Pulmonary artery endothelial cell (primary cell): ENCODE results near the gene SPATA17. TPM values are rescaled to one million over a fixed set of nuclear protein-coding genes. Genes with fewer than 3 reads are reported as not detected.

Experiments used
- DNase-seq: peaks from one replicate; pipeline ENCODE4 v3.0.0-alpha.2; 2011; ENCODE audit warnings: low read depth, low spot score
- total RNA-seq: library from RNA; depleted of rRNA; stranded (reverse); fragments of >200 nt; gene quantifications from 2 replicates; pipeline ENCODE4 v1.2.3, GENCODE V29; 2014

SPATA17 gene
- total RNA-seq, 1 donor from 2014 or later, result 0.07 TPM

DNA sequence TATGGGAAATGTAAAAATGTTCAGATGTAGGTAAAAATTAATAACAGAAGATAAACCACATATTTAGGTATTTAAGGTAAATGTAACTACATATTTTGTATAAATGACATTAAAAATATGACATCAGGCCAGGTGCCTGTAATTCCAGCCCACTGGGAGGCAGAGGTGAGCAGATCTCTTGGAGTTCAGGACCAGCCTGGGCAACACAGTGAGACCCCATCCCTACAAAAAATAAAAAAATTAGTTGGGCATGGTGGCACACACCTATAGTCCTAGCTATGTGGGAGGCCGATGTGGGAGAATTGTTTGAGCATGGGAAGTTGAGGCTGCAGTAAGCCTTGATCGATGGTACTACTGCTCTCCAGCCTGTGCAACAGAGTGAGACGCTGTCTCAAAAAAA is 216.5 kb downstream of the SPATA17 start:
- no peak for DNase-seq

GRCh38 chr1:217856342-217857034 is 225.3 kb downstream of the SPATA17 start:
- DNase-seq, result no peak

- DNase-seq, result no peak
Measured at GRCh38 chr1:217857061-217857460, 225.9 kb downstream of the SPATA17 start.

DNA sequence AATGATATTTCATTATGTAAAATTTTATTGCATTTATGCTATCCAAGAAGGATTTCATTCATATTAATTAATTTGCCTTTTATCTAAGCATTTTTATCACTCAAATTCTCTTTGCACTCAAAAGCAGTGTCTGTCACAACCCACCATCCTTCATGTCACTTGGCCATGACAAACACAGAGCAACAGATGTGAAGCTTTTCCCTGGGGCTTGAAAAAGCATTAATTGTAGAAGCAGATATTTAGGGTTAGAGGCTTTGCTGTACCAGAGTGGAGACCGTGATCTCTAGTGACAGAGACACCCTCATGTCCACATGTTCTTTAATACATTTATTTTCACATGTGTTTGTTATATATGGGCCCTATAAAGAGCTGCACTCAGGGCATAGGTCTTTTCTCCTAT is 230.5 kb downstream of the SPATA17 start:
- DNase-seq, result no peak

- no peak for DNase-seq
Measured at GRCh38 chr1:217867446-217867995, 236.4 kb downstream of the SPATA17 start.

DNA sequence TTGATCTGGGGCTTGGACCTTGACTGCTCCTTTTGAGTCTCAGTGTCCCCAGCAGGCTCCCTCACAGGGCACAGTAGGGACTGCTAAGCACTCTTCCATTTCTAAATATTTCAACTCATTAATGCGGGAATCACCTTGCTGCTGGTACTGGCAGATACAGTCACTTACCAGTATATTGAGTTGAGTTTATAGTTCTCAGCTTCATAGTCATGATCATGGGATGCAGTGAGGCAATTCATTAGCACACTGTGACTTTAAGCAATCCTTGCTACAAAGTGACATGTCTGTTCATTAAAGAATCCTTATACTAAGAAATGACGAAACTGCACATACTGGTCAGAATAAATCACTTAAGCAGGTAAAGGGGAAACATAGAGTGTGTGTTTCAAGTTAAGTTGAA is 240.8 kb downstream of the SPATA17 start:
- no peak for DNase-seq

GRCh38 chr1:217875229-217875628 is 244.1 kb downstream of the SPATA17 start:
- no peak for DNase-seq

- no peak for DNase-seq
Measured at GRCh38 chr1:217876401-217876800, 245.3 kb downstream of the SPATA17 start.

DNA sequence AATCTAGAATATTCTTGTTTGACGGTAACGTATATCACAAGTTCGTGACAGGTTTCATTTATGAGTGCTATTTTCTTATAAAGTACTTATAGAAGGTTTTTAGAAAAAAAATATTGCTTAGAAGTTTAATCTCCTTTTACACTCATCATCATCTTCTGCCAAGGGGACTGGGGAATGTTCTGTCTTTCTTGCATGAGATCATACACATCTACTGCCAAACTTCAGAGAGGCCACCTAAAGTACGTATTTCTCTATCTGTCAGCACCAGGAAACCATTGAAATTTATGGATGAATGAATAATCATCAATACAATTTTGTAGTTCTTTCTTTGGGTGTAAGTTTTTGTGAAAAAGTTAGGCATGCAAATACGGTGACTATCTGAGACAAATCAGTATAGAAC is 245.8 kb downstream of the SPATA17 start:
- DNase-seq, result no peak

DNA sequence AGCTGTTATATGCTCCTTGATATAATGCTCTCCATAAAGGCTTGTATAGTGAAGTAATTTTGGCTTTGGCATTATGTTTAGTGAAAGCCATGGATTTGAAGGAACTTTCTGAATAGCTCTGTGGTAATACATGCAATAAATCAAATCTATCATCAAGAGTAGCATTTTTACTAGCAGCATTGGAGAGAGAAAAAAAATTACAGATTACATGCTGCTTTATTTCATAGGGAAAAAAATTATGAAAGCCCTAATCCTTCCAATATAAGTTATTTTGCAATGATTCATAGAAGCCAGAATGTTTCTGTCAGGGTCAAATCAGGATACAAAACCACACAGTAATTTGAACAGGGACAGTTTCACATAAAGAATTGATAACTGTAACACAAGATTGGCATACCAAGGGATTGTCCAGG is 250.0 kb downstream of the SPATA17 start:
- no peak for DNase-seq

- DNase-seq, result no peak
Measured at GRCh38 chr1:217881607-217882332, 250.6 kb downstream of the SPATA17 start.

DNA sequence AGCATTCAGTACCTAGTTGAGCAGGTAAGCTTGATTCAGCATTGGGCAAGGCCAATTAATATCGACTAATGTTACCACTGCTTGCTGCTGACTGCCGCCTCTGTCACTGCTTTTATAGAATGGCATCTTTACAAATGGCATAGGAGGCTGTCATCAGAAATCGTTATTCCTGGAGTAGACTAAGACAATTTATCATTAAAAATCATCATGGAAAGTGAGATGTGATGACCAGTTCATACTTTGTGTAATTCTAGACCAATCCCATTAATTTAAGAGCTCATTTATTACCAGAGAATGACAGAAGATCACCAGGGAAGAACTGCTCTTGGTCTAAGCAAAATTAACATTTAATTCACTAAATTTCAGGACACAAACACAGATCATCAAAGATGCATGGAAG is 254.0 kb downstream of the SPATA17 start:
- no peak for DNase-seq

DNA sequence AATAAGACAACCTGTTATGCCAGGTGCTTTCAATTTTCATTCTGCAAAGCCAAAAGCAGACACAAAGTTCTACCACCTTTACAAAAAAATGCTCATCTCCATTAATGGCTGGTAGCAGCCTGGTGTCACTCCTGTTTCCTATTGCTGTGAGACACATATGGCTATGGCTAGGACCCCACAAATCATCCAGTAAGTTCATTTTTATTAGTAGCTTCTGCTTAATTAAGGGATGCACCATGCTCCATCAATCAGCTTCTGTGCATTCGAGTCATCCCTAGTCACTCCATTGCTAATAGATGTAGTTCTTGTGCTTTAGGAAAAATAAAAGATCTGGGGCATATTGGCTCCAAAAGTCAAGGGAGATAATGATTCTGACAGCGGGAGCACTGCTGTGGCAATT is 257.2 kb downstream of the SPATA17 start:
- no peak for DNase-seq

DNA sequence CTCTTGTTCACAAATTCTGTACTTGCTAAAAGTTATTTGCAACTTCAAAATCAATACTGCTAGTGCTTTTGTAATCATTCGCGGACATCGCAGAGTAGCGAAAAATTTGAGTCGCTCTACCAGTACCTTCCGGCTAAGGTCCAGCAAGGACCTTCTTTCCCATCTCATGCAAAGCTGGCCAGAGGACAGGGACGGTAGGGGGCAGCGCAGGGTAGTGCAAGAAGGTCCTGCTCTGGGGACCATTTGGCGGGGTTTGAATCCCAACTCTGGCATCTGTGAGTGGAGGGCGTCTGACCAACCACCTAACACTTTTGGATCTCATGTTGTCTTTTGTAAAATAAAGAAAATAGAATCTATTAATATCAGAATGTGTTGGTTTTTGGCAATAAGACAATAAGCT is 258.3 kb downstream of the SPATA17 start:
- no peak for DNase-seq

DNA sequence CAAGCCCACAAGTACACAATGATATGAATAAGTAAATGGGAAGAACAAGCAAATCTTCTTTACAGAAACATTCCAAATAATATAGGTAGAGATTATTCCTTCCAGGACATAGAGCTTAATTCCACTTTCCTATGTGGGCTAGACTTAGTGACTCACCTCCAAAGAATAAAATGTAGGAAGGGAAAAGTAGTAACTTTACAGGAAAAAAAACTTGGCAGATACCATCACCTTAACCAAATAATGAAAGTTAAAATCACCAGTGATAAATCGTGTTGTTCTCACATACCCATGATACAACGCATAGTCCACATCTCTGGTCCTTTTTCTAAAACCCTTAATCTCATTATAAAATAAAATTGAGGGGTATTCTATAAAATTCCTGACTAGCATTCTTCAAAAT is 260.8 kb downstream of the SPATA17 start:
- no peak for DNase-seq

DNA sequence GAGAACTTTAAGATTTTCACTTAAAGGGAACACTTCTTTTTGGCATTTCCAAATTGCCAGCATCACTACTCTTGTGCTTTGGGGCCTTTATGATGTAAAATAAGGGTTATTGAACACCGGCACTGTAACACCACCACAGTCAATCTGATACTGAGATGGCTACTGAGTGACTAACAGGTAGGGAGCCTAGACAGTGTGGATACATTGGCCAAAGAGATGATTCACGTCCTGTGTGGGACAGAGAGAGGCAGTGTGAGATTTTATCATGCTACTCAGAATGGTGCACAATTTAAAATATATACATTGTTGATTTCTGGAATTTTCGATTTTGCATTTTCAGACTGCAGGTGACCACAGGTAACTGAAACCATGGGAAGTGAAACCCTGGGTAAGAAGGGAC is 261.6 kb downstream of the SPATA17 start:
- DNase-seq, result no peak

DNA sequence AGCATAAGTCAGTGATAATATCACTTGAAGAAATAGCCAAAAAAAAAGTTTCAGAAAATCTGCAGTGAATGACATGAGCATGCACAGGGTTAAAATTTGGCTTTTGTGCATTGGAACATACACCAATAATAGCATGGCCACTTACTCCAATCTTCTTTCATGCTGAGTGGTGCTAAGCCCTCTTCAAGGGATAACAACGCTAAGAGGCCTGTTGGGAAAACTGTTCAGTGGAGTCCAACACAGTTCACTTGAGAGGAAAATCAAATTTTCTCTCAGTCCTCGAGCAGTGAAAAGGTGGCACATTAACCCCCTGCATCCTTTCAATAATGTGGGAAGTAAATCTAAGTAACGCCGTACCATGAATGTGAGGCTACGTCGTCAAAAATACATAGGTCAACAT is 264.7 kb downstream of the SPATA17 start:
- no peak for DNase-seq

DNA sequence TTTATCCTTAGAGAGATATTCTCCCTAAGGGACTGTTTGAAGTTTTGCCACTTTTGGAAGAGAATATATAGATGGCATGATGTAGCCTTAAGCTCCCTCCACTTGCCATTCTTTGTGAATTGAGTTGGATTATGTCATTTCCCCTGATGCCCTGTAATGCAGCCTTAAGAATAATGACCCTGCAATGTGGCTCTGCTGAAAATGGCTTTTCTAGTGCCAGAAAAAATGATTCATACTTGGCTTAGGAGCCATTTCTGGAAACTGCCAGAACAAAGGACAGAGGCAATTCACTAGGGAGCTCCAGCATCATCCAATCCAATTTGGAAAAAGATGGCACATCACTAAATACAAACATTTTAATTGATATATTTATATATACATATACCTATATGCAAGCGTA is 265.3 kb downstream of the SPATA17 start:
- no peak for DNase-seq

DNA sequence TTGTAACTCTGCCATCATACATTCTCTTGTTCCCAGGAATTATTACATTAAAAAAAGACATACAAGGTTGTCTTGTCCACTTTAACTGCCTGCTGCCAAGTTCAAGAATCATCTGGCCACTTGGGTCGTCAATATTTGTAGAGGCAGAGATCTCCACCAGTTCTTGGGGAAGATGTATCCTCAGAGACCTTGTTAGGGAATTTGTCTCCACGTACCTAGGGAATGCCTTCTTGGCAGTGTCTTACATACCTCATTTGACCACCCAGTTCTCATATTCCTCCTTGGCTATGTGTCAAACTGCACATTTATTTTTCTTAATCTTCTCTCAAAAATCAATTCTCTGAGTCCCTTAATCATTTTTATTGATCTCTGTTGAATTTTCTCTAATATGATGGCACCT is 266.0 kb downstream of the SPATA17 start:
- no peak for DNase-seq

GRCh38 chr1:217899614-217900013 is 268.5 kb downstream of the SPATA17 start:
- no peak for DNase-seq

GRCh38 chr1:217907504-217907903 is 276.4 kb downstream of the SPATA17 start:
- DNase-seq, result no peak

DNA sequence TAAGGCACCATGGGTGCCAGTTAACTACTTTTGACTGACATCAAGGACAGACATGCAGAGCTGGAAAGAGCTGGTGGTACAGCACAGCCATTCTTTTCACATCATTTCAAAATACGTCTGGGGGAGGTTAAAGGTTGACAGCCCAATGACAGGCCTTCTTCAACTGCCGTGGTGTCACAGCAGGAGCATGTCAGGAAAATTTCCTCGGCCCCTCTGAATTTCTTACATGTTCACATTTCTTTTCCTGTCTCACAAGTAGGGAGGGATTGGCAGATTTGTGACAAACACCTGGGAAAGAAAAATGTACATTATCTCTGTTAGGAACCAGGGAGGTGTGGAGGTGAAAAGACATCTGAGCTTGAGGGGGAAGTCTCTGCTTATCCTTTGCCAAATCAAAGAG is 279.1 kb downstream of the SPATA17 start:
- DNase-seq, result no peak

- no peak for DNase-seq
Measured at GRCh38 chr1:217910791-217911320, 279.7 kb downstream of the SPATA17 start.
